ENCODE measurements around the gene HELZ.

HELZ gene

GRCh38 chr17:67022451-67022810 lies 222.6 kb downstream of the HELZ start:
- Histone ChIP-seq H3K4me1 (no peaks in the 10 kb centered on the region), H3K9me3 (no peaks in the 10 kb centered on the region), H3K27ac (no peak overlapping the region), H3K36me3 (no peaks in the 10 kb centered on the region), H3K4me3 (no peak overlapping the region), H3K27me3 (no peaks in the 10 kb centered on the region)
- TF ChIP-seq, protein P1, sequence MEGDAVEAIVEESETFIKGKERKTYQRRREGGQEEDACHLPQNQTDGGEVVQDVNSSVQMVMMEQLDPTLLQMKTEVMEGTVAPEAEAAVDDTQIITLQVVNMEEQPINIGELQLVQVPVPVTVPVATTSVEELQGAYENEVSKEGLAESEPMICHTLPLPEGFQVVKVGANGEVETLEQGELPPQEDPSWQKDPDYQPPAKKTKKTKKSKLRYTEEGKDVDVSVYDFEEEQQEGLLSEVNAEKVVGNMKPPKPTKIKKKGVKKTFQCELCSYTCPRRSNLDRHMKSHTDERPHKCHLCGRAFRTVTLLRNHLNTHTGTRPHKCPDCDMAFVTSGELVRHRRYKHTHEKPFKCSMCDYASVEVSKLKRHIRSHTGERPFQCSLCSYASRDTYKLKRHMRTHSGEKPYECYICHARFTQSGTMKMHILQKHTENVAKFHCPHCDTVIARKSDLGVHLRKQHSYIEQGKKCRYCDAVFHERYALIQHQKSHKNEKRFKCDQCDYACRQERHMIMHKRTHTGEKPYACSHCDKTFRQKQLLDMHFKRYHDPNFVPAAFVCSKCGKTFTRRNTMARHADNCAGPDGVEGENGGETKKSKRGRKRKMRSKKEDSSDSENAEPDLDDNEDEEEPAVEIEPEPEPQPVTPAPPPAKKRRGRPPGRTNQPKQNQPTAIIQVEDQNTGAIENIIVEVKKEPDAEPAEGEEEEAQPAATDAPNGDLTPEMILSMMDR (IDR thresholded peaks at IDR 0.05): no peak
- DNase-seq: no peak
- intact Hi-C loops (cut with DNase I; ENCODE audit: low total_unique reads): no loop called here

DNA sequence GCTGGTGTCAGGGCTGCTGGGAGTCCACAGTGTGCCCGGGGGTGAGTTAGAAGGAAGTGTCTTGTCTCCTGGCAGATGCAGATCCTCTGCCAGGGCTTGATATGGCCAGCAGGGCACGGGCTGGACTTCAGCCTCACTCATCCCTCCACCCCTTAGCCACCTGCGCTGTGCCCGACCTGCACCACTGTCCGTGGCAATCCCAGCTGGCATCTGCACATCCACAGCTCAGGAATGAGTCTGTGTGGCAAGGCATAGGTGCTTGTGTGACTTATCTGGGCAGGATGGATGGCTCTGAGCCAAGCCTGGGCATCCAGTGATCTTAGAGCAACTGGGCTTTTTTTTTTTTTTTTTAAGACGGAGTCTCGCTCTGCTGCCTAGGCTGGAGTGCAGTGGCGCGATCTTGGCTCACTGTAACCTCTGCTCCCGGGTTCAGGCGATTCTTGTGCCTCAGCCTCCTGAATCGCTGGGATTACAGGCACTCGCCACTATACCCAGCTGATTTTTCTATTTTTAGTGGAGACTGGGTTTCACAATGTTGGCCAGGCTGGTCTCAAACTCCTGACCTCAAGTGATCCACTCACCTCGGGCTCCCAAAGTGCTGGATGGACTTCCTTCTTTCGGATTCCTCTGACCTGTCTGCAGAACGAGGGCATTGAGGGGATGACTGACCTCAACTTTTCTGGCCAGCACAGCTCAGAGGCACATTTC lies 223.1 kb downstream of the HELZ start:
- intact Hi-C loops (cut with DNase I; ENCODE audit: low total_unique reads): no loop called here
- Histone ChIP-seq H3K27ac (no peak overlapping the region), H3K36me3 (no peaks in the 10 kb centered on the region), H3K4me1 (no peaks in the 10 kb centered on the region), H3K9me3 (no peaks in the 10 kb centered on the region), H3K27me3 (no peaks in the 10 kb centered on the region), H3K4me3 (no peak overlapping the region)
- TF ChIP-seq, protein P1 (IDR thresholded peaks at IDR 0.05): no peak
- no peak for DNase-seq

DNA sequence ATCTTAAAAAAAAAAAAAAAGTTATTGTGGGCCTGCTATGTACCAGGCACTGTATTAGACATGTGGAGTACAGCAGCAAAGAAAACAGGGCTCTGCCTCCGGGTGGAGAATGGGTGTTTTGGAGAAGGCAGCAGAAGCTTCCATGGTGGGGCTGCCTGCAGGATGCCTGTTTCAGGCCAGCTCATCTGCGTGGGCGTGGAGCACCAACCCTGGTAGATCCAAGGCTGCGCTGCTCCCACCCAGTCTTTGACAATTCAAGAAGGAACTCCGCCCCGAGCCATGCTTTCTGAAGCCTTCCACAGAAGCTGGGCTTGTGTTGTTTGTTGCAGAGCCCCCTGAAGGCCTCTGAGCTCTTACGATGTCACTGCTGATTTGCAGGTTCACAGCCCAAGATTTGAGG lies 223.8 kb downstream of the HELZ start:
- Histone ChIP-seq H3K9me3 (no peaks in the 10 kb centered on the region), H3K27ac (no peak overlapping the region), H3K27me3 (peaks cover 0 to 4% of the 10 kb centered on the region in 2 donors), H3K4me3 (no peak overlapping the region), H3K4me1 (no peaks in the 10 kb centered on the region), H3K36me3 (no peaks in the 10 kb centered on the region)
- DNase-seq: no peak
- TF ChIP-seq, protein P1 (IDR thresholded peaks at IDR 0.05): no peak
- intact Hi-C loops (cut with DNase I; ENCODE audit: low total_unique reads): no loop called here
